SU-DHL-6 (cell line): ENCODE measurements around the gene BHMT2.

ENCODE experiments used
- H2AFZ ChIP-seq: fragments of 200-600 bp; sonication (generic); 2 replicates; pipeline ENCODE4 v1.6.1; 2014; ENCODE audit warnings: low read depth, mild to moderate bottlenecking, moderate library complexity, mixed read lengths, antibody characterized with exemption, low read length; ENCODE audit not compliant: severe bottlenecking
- H3F3A ChIP-seq: fragments of 200-600 bp; shearing (Covaris generic); 2 replicates; pipeline ENCODE4 v1.6.0; 2016; ENCODE audit warnings: antibody characterized with exemption, mild to moderate bottlenecking; ENCODE audit not compliant: insufficient read depth
- H3K27ac ChIP-seq: fragments of 200-600 bp; sonication (generic); 2 replicates; pipeline ENCODE4 v1.5.1; 2016; ENCODE audit warnings: low read depth, mild to moderate bottlenecking, low read length, moderate library complexity, mixed read lengths
- H3K27me3 ChIP-seq: fragments of 200-600 bp; sonication (generic), shearing (Covaris generic); 2 replicates; pipeline ENCODE4 v1.6.0; 2014; ENCODE audit warnings: mild to moderate bottlenecking, low read length
- H3K36me3 ChIP-seq: fragments of 200-600 bp; sonication (generic); 2 replicates; pipeline ENCODE4 v1.6.1; 2014; ENCODE audit warnings: mild to moderate bottlenecking, low read length, mixed read lengths
- H3K4me2 ChIP-seq: fragments of 300-600, 200-600 bp; shearing (Covaris generic), sonication (generic); 2 replicates; pipeline ENCODE4 v1.6.0; 2014; ENCODE audit warnings: low read length, low read depth, mild to moderate bottlenecking; ENCODE audit not compliant: poor library complexity, severe bottlenecking
- H3K4me3 ChIP-seq: fragments of 200-600 bp; sonication (generic); 2 replicates; pipeline ENCODE4 v1.5.1; 2014; ENCODE audit warnings: antibody characterized with exemption, low read length, mild to moderate bottlenecking, mixed read lengths; ENCODE audit not compliant: insufficient read depth, poor library complexity, severe bottlenecking
- H3K79me2 ChIP-seq: fragments of 200-600 bp; sonication (generic); 2 replicates; pipeline ENCODE4 v1.6.1; 2014; ENCODE audit warnings: mild to moderate bottlenecking, low read length, moderate library complexity; ENCODE audit not compliant: insufficient read depth
- H3K9ac ChIP-seq: fragments of 200-600 bp; sonication (generic); 2 replicates; pipeline ENCODE4 v1.7.0; 2014; ENCODE audit warnings: mild to moderate bottlenecking, low read length
- H3K9me2 ChIP-seq: fragments of 200-600 bp; sonication (generic); replicated peaks from 2 replicates; pipeline ENCODE4 v1.6.1; 2014; ENCODE audit warnings: low read length; ENCODE audit not compliant: insufficient read depth
- H3K9me3 ChIP-seq: fragments of 200-600 bp; sonication (generic); 2 replicates; pipeline ENCODE4 v1.6.1; 2014; ENCODE audit warnings: low read length, mixed read lengths; ENCODE audit not compliant: insufficient read depth
- H4K20me1 ChIP-seq: fragments of 200-600 bp; sonication (generic); 2 replicates; pipeline ENCODE4 v1.6.1; 2014; ENCODE audit warnings: low read depth, mild to moderate bottlenecking, antibody characterized with exemption, low read length, moderate library complexity, mixed read lengths
- EZH2phosphoT487 ChIP-seq: fragments of 200-600 bp; sonication (generic), shearing (Covaris generic); conservative IDR thresholded peaks from 2 replicates; pipeline ENCODE4 v1.6.1; 2018; ENCODE audit warnings: mild to moderate bottlenecking, antibody characterized with exemption, low read length, moderate library complexity, mixed read lengths
- TF ChIP-seq, protein P1 (sequence below): fragments of 200-600 bp; sonication (generic); IDR thresholded peaks from one replicate; pipeline ENCODE4 v1.5.1; 2017; ENCODE audit warnings: antibody characterized with exemption, mild to moderate bottlenecking, low read length, moderate library complexity; ENCODE audit not compliant: insufficient read depth, poor library complexity, severe bottlenecking

The BHMT2 gene

DNA sequence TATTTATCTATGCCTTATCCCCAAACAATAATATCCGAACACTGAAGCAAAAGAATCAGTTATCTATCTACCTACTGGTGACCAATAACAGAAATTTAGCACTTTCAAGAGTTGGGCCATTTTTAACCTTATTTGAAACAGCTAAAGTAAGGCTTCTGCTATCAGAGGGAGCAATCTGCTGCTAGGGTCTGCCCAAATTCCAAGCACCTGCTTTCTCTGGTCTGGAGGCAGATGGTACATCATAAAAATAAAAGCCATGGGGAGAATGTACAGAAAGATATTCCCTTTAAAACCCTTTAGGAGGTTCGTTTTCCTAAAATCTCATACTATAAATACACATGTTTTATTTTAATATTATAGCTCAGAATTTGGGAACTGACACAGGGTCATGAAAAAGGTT is 46.8 kb upstream of the BHMT2 start:
- Histone ChIP-seq H3K9me2 (no peaks in the 10 kb centered on the region), H3K27ac (no peak overlapping the region), H3K4me3 (no peak overlapping the region), H3K9me3 (no peaks in the 10 kb centered on the region), H3K79me2 (no peaks in the 10 kb centered on the region), H4K20me1 (no peaks in the 10 kb centered on the region), H3K36me3 (no peaks in the 10 kb centered on the region), H3F3A (no peaks in the 10 kb centered on the region), H3K4me2 (no peak overlapping the region), H3K9ac (no peak overlapping the region), H2AFZ (no peak overlapping the region), H3K27me3 (no peaks in the 10 kb centered on the region)
- TF ChIP-seq EZH2phosphoT487 = no peak
- TF ChIP-seq, protein P1, sequence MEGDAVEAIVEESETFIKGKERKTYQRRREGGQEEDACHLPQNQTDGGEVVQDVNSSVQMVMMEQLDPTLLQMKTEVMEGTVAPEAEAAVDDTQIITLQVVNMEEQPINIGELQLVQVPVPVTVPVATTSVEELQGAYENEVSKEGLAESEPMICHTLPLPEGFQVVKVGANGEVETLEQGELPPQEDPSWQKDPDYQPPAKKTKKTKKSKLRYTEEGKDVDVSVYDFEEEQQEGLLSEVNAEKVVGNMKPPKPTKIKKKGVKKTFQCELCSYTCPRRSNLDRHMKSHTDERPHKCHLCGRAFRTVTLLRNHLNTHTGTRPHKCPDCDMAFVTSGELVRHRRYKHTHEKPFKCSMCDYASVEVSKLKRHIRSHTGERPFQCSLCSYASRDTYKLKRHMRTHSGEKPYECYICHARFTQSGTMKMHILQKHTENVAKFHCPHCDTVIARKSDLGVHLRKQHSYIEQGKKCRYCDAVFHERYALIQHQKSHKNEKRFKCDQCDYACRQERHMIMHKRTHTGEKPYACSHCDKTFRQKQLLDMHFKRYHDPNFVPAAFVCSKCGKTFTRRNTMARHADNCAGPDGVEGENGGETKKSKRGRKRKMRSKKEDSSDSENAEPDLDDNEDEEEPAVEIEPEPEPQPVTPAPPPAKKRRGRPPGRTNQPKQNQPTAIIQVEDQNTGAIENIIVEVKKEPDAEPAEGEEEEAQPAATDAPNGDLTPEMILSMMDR = no peak

DNA sequence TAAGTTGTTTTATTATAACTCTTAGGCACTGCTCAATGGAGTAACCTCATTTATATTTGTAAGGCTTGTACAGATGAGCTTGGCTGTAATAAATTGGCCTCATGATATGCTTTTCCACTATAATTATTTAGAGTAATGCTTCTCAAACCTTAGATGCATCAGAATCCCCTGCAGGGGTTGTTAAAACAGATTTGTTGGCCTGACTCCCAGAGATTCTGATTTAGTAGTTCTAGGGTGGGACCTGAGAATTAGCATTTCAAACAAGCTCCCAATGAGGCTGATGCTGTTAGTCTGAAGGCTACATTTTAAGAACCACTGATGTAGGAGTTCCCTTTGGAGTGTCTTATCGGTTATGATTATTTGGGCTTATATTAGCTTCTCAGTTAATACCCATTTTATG is 46.2 kb upstream of the BHMT2 start:
- Histone ChIP-seq H3K9me2 (no peaks in the 10 kb centered on the region), H4K20me1 (no peaks in the 10 kb centered on the region), H3K4me3 (no peak overlapping the region), H3F3A (no peaks in the 10 kb centered on the region), H3K27me3 (no peaks in the 10 kb centered on the region), H3K79me2 (no peaks in the 10 kb centered on the region), H3K27ac (no peak overlapping the region), H2AFZ (no peak overlapping the region), H3K9ac (no peak overlapping the region), H3K4me2 (no peak overlapping the region), H3K36me3 (no peaks in the 10 kb centered on the region), H3K9me3 (no peaks in the 10 kb centered on the region)
- no peak for TF ChIP-seq EZH2phosphoT487
- TF ChIP-seq, protein P1 = no peak

DNA sequence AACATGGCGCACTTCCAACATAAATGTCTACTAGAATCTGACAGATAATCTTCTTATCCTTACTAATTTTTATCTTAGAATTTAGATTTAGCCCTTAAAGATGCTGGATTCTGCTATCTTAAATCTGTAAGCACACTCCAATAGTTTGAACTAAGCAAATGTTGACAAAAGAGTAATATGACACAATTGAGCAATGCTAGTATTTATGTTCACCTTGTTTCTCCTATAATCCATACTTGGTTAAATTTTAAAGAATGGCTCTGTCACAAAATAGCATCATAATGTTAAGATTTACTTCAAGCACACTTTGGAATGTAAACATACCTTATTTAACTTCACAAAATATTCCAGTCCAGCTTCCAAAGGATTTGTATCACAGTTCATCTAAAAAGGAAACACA is 45.6 kb upstream of the BHMT2 start:
- H3K9me3 ChIP-seq = no peaks in the 10 kb centered on the region
- no peaks in the 10 kb centered on the region for H3K9me2 ChIP-seq
- no peak overlapping the region for H3K4me3 ChIP-seq
- no peaks in the 10 kb centered on the region for H3K79me2 ChIP-seq
- H3K27ac ChIP-seq = no peak overlapping the region
- no peaks in the 10 kb centered on the region for H3K27me3 ChIP-seq
- no peaks in the 10 kb centered on the region for H3K36me3 ChIP-seq
- no peak for TF ChIP-seq EZH2phosphoT487
- TF ChIP-seq, protein P1 = no peak
- H3K4me2 ChIP-seq = no peak overlapping the region
- H3F3A ChIP-seq = no peaks in the 10 kb centered on the region
- no peak overlapping the region for H2AFZ ChIP-seq
- H4K20me1 ChIP-seq = no peaks in the 10 kb centered on the region
- H3K9ac ChIP-seq = no peak overlapping the region
